NCI-H2029 treated with DMSO at 0.1 percent for 48 hours (cell line): Measurements from ENCODE around the gene COL18A1.

Experiments used
- DNase-seq: peaks from one replicate; lab custom pipeline; 2025; lab: John Stamatoyannopoulos, UW

COL18A1 gene

DNA sequence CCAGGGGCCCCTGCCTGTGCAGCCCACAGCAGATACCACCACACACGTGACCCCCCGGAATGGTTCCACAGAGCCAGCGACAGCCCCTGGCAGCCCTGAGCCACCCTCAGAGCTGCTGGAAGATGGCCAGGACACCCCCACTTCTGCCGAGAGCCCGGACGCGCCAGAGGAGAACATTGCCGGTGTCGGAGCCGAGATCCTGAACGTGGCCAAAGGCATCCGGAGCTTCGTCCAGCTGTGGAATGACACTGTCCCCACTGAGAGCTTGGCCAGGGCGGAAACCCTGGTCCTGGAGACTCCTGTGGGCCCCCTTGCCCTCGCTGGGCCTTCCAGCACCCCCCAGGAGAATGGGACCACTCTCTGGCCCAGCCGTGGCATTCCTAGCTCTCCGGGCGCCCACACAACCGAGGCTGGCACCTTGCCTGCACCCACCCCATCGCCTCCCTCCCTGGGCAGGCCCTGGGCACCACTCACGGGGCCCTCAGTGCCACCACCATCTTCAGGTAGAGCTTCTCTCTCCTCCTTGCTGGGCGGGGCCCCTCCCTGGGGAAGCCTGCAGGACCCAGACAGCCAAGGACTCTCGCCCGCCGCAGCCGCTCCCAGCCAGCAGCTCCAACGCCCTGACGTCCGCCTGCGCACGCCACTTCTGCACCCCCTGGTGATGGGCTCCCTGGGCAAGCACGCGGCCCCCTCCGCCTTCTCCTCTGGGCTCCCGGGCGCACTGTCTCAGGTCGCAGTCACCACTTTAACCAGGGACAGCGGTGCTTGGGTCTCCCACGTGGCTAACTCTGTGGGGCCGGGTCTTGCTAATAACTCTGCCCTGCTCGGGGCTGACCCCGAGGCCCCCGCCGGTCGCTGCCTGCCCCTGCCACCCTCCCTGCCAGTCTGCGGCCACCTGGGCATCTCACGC is 51.0 kb downstream of the COL18A1 start:
- no peak for DNase-seq

DNA sequence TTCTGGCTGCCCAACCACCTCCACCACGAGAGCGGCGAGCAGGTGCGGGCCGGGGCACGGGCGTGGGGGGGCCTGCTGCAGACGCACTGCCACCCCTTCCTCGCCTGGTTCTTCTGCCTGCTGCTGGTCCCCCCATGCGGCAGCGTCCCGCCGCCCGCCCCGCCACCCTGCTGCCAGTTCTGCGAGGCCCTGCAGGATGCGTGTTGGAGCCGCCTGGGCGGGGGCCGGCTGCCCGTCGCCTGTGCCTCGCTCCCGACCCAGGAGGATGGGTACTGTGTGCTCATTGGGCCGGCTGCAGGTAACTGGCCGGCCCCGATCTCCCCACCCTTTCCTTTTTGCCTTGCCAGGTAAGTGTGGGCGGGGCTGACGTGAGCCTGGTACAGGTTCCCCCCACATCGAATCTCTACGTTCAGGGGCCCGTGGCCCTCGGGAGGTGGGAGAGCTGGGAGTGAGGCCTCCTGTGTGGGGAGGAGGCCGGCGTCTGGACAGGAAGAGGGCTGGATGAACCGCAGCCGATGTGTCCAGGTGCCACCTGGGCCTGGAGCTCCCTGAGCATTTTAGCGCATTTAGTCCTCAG is 51.7 kb downstream of the COL18A1 start:
- no peak for DNase-seq

DNA sequence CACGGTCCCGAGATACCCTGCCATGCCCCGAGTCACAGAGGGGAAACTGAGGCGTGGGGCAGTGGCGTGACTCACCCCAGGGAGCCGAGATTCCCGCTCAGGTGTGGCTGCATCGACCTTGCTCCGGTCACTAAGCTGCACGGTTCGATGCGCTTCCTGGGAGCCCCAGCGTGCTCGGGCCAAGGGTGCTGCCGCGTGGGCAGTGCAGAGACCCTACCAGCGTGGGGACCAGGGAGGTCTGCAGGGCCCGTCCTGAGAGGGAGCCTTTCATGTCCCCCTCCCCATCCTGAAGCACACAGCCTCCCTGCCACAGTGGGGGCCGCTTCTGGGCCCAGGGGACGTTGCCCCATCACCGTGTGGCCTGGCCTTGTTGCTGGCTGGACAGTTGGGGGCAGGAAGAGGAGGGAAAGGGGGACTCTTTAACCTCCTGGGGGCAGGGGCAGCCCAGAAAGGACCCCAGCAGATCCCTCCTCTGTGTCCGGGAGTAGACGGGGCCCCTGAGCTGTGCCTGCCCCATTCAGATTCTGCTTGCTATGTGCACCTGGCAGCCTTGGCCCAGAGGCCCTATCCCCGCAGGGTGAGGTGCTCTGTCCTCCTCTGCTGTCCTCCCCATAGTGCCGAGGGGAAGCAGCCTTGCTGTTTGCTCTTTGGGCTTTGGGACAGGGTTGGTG is 52.3 kb downstream of the COL18A1 start:
- no peak for DNase-seq

DNA sequence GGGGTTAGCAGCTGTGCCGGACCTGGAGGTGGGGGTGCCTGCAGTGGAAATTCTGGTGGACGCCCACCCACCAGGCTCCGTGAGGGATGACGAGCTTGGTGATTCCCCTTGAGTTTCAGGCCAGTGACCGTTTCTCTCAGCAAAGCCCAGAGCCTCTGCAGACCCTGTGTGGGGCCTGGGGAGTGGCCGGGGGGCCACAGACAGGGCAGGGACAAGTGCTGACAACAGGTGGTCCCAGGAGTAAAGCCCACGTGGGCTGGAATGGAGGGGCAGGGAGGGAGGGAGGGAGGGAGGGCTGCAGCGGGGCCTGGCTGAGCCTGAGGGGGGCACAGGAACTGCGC is 52.8 kb downstream of the COL18A1 start:
- DNase-seq = no peak

DNA sequence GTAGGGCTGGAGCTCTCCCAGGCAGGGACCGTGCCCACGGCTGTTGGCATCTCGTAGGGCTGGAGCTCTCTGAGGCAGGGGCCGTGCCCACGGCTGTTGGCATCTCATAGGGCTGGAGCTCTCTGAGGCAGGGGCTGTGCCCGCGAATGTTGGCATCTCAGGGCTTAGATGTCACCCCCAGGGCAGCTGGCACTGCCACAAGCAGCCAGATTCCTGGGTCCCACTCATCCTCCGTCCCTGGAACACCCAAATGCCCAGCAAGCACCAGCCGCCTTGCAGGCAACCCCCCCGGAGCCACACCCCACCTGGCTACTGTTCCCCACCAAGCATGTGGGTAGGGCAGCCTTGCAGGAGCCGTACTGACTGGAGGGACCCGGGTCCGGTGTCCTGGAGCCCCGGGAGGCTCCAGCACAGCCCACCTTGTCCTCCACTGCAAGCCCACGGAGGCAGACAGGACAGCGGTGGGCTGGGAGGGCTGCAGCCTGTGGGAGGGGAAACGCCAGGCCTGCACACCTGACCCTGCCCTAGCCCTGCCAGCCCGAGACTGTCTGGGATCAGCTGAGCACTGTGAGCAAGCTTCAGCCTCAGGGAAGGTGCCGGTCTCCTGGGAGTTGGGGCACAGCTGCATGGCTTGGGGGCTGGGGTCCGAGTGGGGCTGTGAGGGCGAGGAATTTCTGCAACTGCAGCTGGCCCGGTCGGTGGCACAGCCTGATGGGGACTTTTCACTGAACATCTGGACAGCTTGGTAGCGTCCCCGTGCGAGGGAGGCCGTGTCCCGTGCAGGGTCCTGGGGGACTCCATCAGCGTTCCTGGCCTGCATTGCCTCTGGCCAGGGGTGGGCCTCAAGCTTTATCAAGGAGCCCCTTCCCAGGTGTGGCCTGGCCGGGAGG is 53.6 kb downstream of the COL18A1 start:
- DNase-seq = no peak

DNA sequence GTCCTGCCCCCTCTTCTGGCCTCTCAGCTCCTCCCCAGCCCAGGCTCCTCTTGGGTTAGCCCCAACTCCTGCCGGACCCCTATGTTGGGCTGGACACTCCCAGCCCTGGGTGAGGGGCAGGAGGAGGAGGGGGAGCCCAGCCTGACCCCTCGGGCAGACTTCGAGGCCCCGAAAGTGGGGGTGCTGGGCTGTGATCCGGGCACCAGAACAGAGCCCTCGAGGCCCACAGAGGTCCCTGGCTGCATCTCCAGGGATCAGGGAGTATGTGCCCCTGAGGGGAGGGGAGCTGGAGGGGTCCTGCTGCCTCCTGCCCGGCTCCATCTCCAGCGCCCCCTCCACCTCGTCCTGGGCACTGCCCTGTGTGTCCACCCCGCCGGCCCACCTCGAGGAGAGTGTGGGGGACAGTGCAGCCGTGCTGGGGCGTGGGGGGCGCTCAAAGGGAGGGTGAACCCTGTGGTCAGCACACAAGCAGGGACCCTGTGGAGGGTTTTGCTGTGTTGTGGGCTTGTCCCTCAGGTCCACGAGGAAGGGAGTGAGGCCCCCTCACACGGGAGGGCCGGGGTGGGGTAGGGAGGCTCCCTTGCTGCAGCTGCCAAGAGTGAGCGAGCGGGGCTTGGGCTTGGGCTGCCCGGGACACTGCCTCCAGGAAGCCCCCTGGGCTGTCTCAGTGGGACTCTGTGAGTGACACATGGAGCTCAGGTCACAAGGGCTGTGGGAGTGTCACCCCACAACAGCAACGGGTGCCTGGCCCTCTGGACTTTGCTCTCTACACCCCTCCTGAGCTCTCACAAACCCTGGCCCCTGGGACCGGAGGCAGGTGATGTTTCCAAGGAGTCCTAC is 54.4 kb downstream of the COL18A1 start:
- DNase-seq = no peak

DNA sequence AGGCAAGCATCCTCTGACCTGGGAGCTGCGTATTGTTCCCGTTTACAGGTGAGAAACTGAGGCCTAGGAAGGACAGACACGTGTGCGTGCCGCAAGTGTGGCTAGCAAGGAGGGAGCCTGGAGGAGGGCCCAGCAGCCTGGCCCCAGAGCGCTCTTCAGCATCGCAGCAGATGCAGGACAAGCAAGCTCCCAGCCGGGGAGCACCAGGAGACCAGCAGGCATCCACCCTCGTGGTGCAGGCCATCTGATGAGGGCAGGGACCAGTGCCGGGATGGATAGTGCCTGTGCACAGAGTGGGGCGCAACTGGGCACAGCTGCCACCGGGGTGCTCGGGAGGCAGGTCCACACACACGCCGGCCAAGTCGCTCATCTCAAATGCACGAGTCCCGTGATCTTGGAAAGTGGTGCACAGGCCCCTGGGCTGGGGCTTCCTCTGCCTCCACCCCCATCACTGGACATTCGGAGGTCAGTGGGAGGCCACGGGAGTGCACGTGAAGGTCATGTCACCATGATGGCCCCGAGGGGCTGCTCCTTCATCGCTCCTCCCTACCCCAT is 55.1 kb downstream of the COL18A1 start:
- no peak for DNase-seq

DNA sequence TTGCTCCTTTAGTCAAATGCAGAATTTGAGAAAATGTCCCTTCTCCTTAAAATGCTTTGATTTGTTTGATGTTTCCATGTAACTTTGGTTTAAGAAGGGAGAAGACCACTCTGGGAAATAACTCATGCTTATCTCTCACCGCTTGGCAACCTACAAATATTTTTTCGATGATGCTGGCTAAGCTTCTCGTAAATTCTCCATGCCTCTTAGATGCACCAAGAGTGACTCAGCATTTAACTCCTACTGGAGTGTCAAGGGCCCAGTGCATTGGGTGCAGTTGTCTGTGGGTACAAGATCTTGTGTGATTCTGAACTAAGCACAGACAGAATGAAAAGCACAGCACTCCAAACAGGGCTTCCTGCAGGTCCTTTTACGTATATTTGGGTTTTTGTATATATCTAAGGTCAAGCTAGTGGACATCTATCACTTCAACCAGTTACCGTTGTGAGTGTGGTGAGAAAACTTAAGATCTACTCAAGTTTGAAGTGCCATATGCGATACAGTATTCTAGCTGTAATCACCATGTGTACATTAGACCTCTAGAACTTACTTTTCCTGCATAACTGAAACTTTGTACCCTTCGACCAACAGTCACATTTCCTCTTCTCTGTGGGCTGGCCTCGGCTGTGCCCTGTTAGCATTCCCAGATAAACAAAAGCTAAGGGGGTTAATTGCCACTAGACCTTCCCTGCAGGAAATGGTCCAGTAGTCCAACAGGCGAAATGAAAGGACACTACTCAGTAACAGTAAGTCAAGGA is 55.8 kb downstream of the COL18A1 start:
- no peak for DNase-seq

DNA sequence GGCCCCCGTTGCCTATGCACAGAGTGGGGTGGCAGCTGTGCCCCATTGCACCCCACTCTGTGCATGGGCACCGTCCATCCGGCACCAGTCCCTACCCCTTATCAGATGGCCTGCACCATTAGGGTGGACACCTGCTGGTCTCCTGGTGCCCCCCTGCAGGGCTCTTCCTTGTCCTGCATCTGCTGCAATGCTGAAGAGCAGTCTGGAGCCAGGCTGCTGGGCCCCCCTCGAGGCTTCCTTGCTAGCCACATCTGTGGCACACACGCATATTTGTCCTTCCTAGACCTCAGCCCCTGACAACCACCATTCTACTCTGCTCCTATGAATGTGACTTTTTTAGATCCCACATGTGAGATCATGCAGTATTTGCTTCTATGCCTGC is 56.4 kb downstream of the COL18A1 start:
- DNase-seq = no peak

DNA sequence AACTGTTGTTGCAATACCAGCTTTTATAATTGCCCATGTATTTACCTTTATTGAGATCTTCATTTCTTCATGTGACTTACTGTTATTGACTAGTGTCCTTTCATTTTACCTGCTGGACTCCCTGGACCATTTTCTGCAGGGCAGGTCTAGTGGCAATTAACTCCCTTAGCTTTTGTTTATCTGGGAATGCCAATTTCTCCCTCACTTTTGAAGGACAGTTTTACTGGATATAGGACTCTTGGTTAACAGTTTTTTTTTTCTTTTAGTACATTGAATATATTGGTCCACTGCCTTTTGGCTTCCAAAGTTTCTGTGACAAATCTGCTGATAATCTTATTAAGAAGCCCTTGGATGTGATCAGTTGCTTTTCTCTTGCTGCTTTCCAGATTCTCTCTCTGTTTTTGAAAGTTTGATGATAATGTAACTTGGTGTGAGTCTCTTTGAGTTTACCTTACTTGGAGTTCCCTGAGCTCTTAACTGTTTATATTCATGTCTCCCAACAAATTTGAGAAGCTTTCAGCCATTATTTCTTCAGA is 56.9 kb downstream of the COL18A1 start:
- no peak for DNase-seq

DNA sequence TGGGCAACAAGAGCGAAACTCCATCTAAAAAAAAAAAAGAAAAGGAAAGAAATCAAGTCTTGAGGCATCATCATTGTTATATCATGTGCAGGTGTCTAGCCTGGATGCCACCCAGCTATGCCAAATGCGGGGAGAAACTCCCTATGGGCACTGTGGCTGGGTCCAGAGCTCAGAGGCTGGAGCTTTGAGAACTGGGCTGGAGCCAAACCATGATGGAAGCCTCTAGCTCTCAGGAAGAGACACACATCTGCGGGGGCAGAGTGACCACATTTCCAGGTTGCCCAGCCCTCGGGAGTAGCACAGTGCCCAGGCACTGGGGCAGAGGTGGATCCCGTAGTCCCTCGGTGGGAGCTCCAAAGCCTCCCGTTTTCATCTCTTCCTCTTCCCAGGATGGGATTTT is 58.9 kb downstream of the COL18A1 start:
- DNase-seq = no peak

DNA sequence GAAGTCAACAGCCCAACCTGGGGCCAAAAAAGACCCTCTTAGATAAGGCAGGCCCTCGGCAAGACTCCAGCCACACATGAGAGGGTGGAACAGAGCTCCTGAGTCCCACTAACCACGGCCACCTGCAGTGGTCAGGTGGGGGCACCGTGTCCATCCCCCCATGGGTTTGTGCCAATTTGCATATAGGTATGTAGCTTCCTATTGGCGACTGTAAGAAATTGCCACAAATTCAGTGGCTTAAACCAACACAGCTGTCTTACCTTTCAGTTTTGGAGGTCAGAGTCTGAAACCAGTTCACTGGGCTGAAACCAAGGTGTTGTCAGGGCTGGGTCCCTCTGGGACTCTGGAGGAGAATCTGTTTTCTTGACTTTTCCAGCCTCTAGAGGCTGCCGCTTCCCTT is 59.3 kb downstream of the COL18A1 start:
- no peak for DNase-seq

DNA sequence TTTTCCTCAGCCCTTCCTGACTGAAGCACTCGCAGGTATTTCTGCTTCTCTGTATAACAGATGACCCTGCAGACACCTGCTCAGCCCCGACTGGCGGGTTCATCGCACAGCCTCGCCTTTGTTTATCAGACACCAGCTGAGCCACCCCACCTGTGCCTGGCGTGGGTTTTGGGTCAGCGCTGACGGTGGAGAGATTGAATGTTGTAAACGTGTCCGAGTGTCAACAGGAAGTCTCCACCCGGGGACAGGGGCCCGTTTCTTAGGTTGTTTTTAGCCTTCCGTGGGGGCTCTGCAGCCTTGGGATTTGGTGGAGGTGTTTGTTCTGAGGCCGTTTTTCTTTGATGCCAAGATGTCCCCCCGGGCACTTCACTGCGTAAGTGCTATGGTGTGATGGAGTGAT is 60.1 kb downstream of the COL18A1 start:
- no peak for DNase-seq

DNA sequence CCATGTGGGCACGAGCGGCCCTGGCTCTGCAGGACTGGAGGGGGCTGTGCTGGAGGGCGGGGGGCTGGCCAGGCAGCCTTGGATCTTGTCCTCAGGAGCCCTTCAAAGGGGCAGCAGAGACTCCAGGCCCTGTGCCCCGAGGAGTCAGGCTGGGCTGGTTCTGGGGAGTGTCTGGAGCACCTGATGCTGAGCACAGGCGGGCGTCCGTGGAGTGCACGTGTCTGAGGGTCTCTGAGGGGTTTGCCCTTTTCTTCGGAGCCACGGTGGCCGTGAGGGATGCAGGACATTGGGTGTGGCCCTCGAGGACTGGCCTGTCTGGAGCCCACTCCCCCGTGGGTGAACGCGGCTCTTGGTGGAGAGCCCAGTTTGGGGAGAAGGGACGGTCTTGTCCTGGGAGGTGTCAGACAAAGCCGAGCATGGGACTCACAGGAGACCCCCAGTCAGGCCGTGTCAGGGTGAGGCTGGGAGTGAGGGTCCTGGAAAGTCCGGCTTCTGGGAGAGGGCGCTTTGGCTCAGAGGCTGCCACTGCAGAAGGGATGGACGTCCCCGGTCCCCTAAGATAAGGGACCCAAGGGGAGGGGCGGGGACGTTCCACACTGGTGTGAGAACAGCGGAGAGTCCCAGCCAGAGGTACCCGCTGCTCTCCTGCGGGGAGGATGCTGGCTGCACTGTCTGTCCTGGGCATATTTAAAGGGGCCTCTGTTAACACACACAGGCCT is 60.8 kb downstream of the COL18A1 start:
- no peak for DNase-seq

DNA sequence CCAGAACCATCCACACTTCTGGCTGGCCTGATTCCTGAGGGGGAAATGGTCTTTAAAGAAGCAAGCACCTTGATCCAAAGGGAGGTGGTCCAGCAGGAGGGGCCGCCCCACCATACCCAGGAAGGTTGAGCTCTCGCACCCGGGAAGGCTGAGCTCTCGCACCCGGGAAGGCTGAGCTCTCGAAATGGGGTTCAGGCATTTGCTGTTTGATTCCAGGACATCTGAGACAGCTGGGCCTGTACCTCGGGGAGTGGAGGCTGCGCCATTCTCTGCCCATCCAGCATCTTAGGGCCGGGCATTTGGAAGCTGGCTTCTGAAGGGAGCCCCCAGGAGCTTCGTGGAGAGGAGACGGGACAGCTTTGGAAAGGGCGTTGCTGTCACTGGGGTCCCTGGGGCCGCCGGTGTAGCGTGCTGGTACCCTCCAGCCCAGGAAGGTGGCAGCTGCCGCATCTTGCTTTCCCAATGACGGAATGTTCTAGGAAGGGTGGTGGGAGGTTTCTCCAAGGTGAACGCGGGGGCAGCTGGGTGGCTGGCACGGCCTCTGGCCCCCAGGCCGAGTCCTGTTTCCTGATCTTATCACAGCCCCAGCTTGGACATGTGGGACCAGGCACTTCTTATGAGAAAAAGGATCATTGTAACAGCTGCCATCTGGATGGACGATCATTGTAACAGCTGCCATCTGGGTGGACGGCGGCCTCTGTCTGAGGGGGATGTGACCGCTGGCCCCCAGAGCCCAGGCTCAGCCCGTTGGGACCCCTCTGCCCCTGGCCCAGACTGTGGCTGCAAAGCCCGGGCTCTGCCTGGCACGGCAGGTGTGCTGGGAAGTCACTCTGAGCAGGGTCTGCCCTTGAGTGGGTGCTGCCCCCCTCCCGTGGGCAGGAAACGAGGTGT is 61.6 kb downstream of the COL18A1 start:
- DNase-seq = no peak

DNA sequence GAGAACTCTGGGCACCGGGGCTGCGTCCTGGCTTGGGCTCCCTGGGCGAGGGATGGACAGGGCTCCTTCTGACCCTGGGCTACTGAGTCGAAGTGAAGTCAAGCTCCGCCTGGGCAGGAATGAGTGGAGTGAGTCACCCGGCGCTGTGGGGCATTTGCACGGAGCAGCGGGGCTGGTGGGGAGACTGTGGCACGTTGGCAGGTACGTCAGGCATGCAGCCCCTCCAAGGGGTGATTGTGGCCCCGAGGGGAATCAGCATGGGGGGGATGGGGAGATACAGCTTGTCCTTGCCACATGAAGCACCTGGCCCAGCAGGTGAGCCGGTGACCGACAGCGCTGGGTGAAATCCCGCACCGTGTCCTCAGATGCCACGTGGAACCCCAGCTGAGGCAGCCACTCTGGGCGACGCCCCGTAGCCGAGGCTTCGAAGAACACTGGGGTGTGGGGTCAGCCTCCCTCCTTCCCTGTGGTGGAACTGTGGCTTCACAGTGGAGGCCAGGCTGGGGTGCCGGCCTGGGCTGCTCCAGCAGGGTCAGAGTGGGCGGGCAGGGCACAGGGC is 62.3 kb downstream of the COL18A1 start:
- no peak for DNase-seq

DNA sequence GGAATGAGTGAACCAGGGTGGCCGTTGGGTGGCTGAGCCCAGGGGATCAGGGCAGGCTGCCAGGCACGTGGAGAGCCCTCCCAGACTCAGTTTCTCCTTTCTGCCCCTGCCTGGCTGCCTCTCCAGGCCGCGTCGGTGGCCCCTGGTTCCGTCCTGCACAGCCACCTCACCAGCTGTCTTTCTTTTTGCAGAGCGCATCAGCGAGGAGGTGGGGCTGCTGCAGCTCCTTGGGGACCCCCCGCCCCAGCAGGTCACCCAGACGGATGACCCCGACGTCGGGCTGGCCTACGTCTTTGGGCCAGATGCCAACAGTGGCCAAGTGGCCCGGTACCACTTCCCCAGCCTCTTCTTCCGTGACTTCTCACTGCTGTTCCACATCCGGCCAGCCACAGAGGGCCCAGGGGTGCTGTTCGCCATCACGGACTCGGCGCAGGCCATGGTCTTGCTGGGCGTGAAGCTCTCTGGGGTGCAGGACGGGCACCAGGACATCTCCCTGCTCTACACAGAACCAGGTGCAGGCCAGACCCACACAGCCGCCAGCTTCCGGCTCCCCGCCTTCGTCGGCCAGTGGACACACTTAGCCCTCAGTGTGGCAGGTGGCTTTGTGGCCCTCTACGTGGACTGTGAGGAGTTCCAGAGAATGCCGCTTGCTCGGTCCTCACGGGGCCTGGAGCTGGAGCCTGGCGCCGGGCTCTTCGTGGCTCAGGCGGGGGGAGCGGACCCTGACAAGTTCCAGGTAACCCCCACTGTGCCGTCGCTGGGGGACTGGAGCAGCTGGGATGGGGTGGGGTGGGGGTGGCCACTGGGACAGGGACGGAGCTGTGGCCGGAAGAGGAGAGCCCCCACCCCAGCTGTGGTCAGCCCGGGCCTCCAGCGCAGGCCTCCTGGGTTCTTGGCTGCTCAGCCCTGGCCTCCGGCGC is 63.3 kb downstream of the COL18A1 start:
- DNase-seq = no peak
